Stimulated activated CD8-positive, alpha-beta memory T cell treated with anti-CD3 and anti-CD28 coated beads, Interleukin-2, amount 100 ng/mL, for 1 hour (primary cell): Measurements from ENCODE around the gene CARD9.

Experiments used
- DNase-seq, 2 donors: peaks; one replicate each; pipeline ENCODE4 v3.0.0-alpha.2; 2020; ENCODE audit warnings: low read depth in 2 of 2

CARD9 gene

DNA sequence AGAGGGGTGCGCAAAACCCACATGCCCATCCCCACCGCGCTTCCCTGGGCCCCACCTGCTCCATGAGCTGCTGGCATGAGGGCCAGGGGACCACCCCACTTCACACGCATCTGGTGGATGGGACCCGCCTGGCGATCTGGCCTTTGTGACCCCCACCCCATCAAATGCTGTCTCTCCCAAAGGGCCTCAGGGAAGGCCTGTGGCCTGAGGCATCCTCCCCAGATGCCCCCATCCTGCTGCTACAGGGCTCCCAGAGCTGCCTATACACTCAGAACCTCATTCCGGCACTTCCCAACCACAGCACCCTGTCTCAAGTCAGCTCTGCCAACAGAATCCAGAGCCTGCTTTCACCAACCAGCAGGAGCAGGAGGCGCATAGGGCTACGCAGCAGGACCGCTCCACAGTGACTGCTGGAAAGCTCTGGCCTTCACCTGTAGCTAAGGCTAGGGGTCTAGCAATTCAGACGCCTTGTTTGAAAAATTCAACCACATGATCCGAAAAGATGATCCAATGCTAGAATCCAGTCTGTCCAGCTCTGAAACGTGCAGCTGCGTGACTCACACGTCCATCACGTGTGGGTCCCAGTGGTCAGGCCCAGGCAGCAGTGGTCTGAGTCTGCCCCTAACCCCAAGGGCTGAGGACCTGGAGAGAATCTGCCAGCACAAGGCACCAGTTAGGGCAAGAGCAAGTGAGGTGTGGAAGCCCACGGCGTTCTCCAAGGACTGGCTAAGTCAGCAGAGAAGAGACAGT is 27.9 kb upstream of the CARD9 start:
- no peak for DNase-seq

DNA sequence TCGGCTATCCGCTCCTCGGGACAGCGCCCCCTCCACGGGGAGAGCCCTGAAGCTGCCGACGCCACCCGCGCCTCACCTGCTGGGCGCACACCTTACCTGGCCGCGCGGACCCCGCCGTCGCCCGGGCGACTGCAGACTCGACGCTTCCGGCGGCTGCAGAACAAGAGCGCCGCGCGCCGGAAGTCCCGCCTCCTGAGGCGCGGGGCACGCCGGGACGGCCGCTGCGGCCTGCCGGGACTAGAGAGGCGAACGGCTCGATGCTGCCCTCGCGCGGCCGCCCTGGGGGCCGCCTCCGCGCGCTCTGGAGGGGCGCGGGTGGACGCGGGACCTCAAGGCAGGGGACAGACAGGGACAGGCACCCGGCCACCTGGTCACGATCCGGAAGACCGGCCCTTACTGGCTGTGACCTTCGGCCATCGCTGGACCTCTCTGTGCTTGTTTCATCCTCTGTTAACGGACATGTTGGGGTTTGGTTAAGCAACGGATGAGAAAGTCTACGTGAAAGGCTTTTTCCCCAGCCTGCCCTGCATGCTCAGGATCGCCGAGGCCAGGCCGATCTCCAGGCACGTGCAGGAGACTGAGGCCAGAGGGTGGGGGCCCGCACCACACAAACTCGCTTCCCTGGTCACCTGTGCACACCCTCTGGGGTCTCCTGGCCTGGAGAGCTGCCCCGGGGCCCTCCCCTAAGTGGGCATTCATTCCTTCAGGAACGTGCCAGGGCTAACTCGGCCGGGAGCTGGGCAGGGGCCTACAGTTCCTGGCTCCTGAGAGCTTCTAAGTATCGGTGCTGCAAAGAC is 26.8 kb upstream of the CARD9 start, which contains the start of gene SNAPC4:
Gene SNAPC4 (minus strand): TSS at position 133 of the 797 bp plus-strand sequence. CDS start 1,742 bp downstream, outside the sequence.
- DNase-seq = peak; percentile 67 to 77

- no peak for DNase-seq
These were observed 25.9 kb upstream of the CARD9 start for GRCh38 chr9:136399176-136400037.

DNA sequence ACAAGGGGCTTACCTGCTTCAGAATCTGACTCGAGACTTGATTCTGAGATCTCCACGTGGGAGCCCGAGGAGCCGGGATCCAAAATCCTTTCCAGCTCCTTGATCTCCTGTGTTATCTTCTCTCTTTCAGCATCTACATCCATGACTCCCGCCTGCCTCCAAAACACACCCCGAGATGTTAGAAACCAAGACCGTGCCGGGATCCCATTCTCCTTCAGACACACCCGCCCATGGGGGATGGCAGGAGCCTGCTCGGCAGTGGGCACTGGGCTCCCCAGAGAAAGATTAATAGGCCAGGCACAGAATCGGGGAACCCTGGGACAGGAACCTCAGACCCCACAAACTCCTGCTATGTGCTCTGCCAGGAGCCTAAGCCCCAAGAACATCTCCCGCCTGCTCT is 24.8 kb upstream of the CARD9 start:
- DNase-seq = no peak

DNA sequence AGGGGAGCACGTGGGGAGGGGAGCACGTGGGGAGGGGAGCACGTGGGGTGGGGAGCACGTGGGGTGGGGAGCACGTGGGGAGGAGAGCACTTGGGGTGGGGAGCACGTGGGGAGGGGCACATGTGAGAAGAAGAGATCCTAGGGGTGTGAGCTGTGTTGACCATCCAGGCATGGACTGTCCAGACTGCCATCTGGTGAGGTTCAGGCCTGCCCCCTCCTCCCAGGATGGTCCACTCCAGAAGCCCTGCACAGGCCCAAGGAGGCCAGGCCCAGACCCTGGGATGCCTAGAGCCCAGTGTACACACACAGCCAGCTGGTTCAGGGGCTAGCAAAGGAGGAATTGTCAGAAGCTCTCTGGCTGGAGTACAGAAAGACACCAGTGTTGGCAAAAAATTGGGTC is 24.2 kb upstream of the CARD9 start:
- DNase-seq = no peak

DNA sequence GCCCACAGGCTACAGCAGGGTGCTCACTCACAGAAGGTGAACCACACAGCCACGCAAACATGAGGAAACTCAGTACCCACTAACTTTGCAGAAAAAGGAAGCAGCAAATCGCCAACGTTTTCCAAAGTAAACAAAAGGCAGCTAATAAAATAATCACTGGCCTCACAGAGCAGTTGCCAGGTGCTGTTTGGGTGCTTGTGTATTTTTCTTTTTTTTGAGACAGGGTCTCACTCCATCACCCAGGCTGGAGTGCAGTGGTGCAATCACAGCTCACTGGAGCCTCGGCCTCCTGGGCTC is 22.7 kb upstream of the CARD9 start:
- DNase-seq = no peak

GRCh38 chr9:136395345-136396218 is 22.1 kb upstream of the CARD9 start:
- DNase-seq = no peak

DNA sequence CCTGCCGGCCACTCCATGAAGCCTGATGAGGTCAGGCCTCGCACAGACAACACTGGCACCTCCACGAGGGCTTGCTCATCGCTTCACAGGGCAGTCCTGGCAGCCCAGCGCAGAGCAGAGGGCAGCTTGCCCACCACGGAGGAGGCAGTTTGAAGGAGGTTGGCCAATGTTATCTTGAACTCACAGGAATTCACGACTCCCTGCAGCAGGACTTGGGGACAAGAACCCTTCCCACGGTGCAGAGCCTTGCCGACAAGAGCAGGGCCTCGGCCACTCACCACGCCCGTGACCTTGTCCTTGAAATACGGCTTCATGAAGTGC is 21.5 kb upstream of the CARD9 start:
- no peak for DNase-seq

GRCh38 chr9:136394312-136395019 is 21.0 kb upstream of the CARD9 start:
- DNase-seq = no peak

- DNase-seq = no peak
These were observed 20.1 kb upstream of the CARD9 start for GRCh38 chr9:136393531-136393930.

DNA sequence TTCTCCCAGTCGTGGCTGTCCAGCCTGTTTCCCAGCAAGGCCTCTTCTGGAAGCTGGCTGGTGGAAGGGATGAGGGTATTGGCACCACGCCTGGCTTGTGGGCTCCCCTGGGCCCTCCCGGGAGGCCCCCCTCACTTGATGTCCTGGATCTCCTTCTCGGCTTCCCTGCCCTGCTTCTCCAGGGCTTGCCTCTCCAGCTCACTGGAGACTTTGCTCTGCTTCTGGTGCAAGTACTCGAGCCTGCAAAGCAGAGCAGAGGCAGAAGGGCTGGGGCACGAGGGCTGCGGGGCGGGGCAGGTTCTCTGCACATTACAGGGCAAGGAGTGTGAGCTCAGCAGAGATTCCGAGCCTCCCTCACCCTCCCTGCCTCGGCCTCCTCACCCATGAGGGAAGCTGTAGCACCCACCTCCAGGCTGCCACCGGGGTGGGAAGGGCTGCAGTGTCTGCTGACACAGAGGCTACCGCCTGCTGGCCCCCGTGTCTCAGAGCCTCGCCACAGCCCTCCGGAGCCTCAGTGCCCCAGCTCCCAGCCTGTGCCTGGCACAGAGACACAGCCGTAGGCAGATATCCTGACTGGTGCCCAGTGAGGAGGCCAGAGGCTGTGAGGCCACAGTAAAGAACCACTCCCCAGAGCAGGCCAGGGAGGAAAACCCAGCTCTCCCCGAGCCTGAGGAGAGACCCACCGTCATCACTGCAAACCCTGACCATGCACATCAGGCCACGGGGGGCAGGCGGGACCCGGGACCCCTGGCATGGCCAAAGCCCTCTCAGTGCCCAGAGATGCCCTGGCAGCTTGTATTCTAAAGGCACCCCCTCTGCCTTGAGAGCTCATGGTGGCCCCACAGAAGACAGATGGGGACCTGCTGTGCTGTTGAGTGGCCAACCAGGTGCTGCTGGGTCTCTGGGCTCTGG is 19.3 kb upstream of the CARD9 start:
- no peak for DNase-seq

GRCh38 chr9:136391737-136392537 is 18.5 kb upstream of the CARD9 start:
- no peak for DNase-seq

GRCh38 chr9:136389396-136389795 is 15.9 kb upstream of the CARD9 start:
- DNase-seq = no peak

DNA sequence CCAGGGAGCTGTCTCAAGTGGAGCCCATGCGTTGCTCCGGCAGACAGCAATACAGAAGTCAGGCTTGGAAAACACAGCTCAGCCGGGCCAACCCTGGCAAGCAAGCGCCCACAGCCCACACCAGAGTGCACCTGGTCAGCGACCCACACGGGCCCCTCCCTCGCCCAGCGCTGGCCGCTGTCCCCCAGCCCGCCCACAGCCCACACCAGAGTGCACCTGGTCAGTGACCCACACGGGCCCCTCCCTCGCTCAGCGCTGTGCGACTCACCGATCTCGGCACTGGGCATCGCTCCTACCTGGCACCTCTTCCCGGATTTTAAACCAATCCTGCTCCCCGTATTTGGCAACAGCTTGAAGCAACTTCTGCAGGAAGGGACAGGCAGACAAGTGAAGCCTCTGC is 13.7 kb upstream of the CARD9 start:
- no peak for DNase-seq

- no peak for DNase-seq
These were observed 12.5 kb upstream of the CARD9 start for GRCh38 chr9:136386018-136386417.

- DNase-seq = no peak
These were observed 11.5 kb upstream of the CARD9 start for GRCh38 chr9:136385015-136385414.

GRCh38 chr9:136383436-136383835 is 10.0 kb upstream of the CARD9 start:
- no peak for DNase-seq

DNA sequence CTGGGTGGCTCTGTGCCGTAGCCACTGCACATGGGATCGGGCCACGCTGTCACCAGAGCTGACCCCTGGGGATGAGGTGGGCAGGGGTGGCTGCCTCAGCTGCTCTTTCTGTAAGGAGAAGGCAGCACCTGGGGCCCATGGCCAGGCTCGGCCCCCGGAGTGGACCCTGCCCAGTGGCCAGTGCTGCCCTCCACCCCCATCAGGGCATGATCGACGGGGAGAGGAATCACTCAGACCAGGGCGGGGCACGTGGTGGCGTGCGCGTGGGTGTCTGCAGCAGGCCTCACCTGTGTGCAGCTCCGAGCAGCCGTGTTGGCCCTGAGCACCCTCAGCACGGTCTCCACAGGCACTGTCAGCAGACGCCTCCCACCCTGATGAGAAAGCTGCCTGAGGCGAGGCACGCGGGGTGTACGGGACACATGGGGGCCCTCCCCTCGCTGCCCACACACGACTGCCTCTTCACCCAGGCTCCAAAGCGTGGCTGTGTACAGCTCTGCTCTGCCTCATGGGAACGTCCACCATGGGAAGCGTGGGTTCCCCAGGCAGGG is 8.6 kb upstream of the CARD9 start:
- no peak for DNase-seq

GRCh38 chr9:136381311-136381710 is 7.8 kb upstream of the CARD9 start:
- no peak for DNase-seq
